K562 (cell line): ENCODE data around the gene SERPINE2. TPM values are rescaled to one million over a fixed set of nuclear protein-coding genes. Genes with fewer than 3 reads are reported as not detected.

Experiments used
- ATAC-seq: fragments of 200-7000 bp; cut with Tn5 transposase; 3 replicates; pipeline ENCODE4 v1.9.1; 2020; ENCODE audit warnings: moderate library complexity
- BruUV-seq: library from RNA; stranded (reverse); fragments of 400-500 nt; replicated peaks from 2 replicates; lab custom pipeline; 2021; lab: Mats Ljungman, UMichigan
- CTCF ChIA-PET: fragments of 300-600 bp; formaldehyde crosslinking; extraction: SDS; loops from one replicate; lab custom pipeline; 2021; ENCODE audit warnings: low intra/inter-chr PET ratio; lab: Yijun Ruan, JAX
- POLR2A ChIA-PET: fragments of 300-600, 350-650 bp; sonication (Branson Sonifier 250); formaldehyde crosslinking; extraction: SDS; loops from one replicate; lab custom pipeline; 2021; ENCODE audit warnings: antibody characterized with exemption, inconsistent platforms; lab: Yijun Ruan, JAX
- DNase-seq, 4 experiments: peaks; one replicate each; pipeline versions ENCODE4 v3.0.0 to v3.0.0-alpha.2; 2011 to 2018; ENCODE audit warnings: low spot score in 3 of 4, mixed read lengths in 3 of 4; ENCODE audit errors: extremely low read depth in 1 of 4
- FAIRE-seq: peaks from 2 replicates; lab custom pipeline; 2011; peaks lifted over from hg19 to GRCh38; lab: Jason Lieb, UNC
- H2AFZ ChIP-seq: 2 replicates; pipeline ENCODE4 v1.6.0; 2011; ENCODE audit warnings: low read depth, low read length, control low read depth, inconsistent platforms
- H3K27ac ChIP-seq: fragments of 200-600 bp; 3 replicates; pipeline ENCODE4 v1.8.0; 2011; ENCODE audit warnings: low read depth, mild to moderate bottlenecking, control low read depth, inconsistent platforms, low read length, moderate library complexity, mixed read lengths; ENCODE audit errors: extremely low read depth
- H3K27me3 ChIP-seq, 2 experiments: fragments of 300-600 bp in 1 of 2; 2 replicates in 1 of 2; 3 replicates in 1 of 2; pipeline versions ENCODE4 v1.6.0 to v1.8.0; 2011; ENCODE audit warnings: inconsistent platforms in 2 of 2, low read length in 2 of 2, mild to moderate bottlenecking in 1 of 2, mixed read lengths in 1 of 2, moderate library complexity in 1 of 2; ENCODE audit not compliant: control insufficient read depth in 2 of 2, insufficient read depth in 2 of 2
- H3K36me3 ChIP-seq: fragments of 300-600 bp; 3 replicates; pipeline ENCODE4 v1.8.0; 2011; ENCODE audit warnings: mild to moderate bottlenecking, low read length, inconsistent platforms; ENCODE audit not compliant: control insufficient read depth, insufficient read depth
- H3K4me1 ChIP-seq, 2 experiments: fragments of 200-600 bp in 1 of 2; replicated peaks in 1 of 2; 2 replicates in 1 of 2; 3 replicates in 1 of 2; pipeline versions ENCODE4 v1.5.1 to v1.8.0; 2011; ENCODE audit warnings: inconsistent platforms in 2 of 2, low read length in 2 of 2, mild to moderate bottlenecking in 1 of 2, mixed read lengths in 1 of 2, moderate library complexity in 1 of 2; ENCODE audit not compliant: control insufficient read depth in 2 of 2, insufficient read depth in 2 of 2
- H3K4me2 ChIP-seq: 2 replicates; pipeline ENCODE4 v1.6.1; 2011; ENCODE audit warnings: low read length, control low read depth, inconsistent platforms, mixed read lengths; ENCODE audit not compliant: insufficient read depth
- H3K4me3 ChIP-seq: fragments of 200-600 bp; sonication (generic), shearing (Covaris generic); 2 replicates; pipeline ENCODE4 v1.5.1; 2016; ENCODE audit warnings: control low read depth, inconsistent platforms
- H3K79me2 ChIP-seq: fragments of 200-600 bp; 3 replicates; pipeline ENCODE4 v1.8.0; 2011; ENCODE audit warnings: low read length, inconsistent platforms; ENCODE audit not compliant: control insufficient read depth, insufficient read depth
- H3K9ac ChIP-seq, 2 experiments: 2 replicates each; pipeline versions ENCODE4 v1.6.0 to v1.6.1; 2011; ENCODE audit warnings: low read depth in 2 of 2, low read length in 2 of 2, control low read depth in 1 of 2, inconsistent platforms in 1 of 2, mild to moderate bottlenecking in 1 of 2, mixed read lengths in 1 of 2; ENCODE audit not compliant: insufficient read depth in 1 of 2
- H3K9me1 ChIP-seq: one replicate; pipeline ENCODE4 v1.6.0; 2011; ENCODE audit warnings: inconsistent platforms, mild to moderate bottlenecking, low read length, moderate library complexity; ENCODE audit not compliant: control insufficient read depth, insufficient read depth
- H3K9me3 ChIP-seq: replicated peaks from 2 replicates; pipeline ENCODE4 v1.5.1; 2011; ENCODE audit warnings: low read depth, low read length, inconsistent platforms; ENCODE audit not compliant: control insufficient read depth, insufficient read depth
- H4K20me1 ChIP-seq: replicated peaks from 2 replicates; pipeline ENCODE4 v1.6.1; 2011; ENCODE audit warnings: low read length, inconsistent platforms, mixed read lengths; ENCODE audit not compliant: control insufficient read depth, insufficient read depth
- ATF1 ChIP-seq, 2 experiments: fragments of 450-650 bp in 1 of 2; IDR thresholded peaks; 2 replicates each; pipeline ENCODE4 v1.6.1; 2016; ENCODE audit warnings: missing compliant biosample characterization in 1 of 2, missing genetic modification characterization in 1 of 2
- CCAR2 ChIP-seq: fragments of 200-400 bp; formaldehyde crosslinking; IDR thresholded peaks from 2 replicates; pipeline ENCODE4 v1.6.1; 2017; ENCODE audit warnings: mild to moderate bottlenecking, low read depth, low read length
- CREM ChIP-seq: IDR thresholded peaks from 2 replicates; pipeline ENCODE4 v1.6.1; 2014; ENCODE audit warnings: antibody characterized with exemption, low read depth
- FOXP1 ChIP-seq: sonication (generic); formaldehyde crosslinking; IDR thresholded peaks from 2 replicates; pipeline ENCODE4 v1.8.0; 2022; ENCODE audit warnings: mild to moderate bottlenecking, missing genetic modification reagents
- FUS ChIP-seq: fragments of 200-400 bp; formaldehyde crosslinking; optimal IDR thresholded peaks from 2 replicates; pipeline ENCODE3; 2017; ENCODE audit warnings: low read depth, low read length
- GTF2E2 ChIP-seq: fragments of 200-800 bp; sonication (Bioruptor generic); IDR thresholded peaks from 2 replicates; pipeline ENCODE4 v1.6.1; 2016; ENCODE audit warnings: missing genetic modification characterization, missing compliant biosample characterization
- MEIS2 ChIP-seq: fragments of 450-650 bp; IDR thresholded peaks from 2 replicates; pipeline ENCODE4 v1.6.1; 2014; ENCODE audit warnings: mild to moderate bottlenecking; ENCODE audit not compliant: partially characterized antibody
- NFIX ChIP-seq: fragments of 250-450 bp; sonication (Bioruptor Pico); IDR thresholded peaks from 2 replicates; pipeline ENCODE4 v1.4.0; 2020; ENCODE audit warnings: low read depth, mild to moderate bottlenecking, moderate library complexity
- SIN3B ChIP-seq: fragments of 450-650 bp; IDR thresholded peaks from 2 replicates; pipeline ENCODE4 v1.6.1; 2017; ENCODE audit warnings: low read depth, mild to moderate bottlenecking, moderate library complexity
- SNIP1 ChIP-seq: fragments of 450-650 bp; IDR thresholded peaks from 2 replicates; pipeline ENCODE4 v1.7.1; 2017; ENCODE audit warnings: low read depth, mild to moderate bottlenecking
- SP2 ChIP-seq: IDR thresholded peaks from 2 replicates; pipeline ENCODE4 v1.6.1; 2011; ENCODE audit warnings: mild to moderate bottlenecking, low read depth, low read length, moderate library complexity; ENCODE audit not compliant: poor library complexity, severe bottlenecking; ENCODE audit errors: extremely low read depth
- ZBTB49 ChIP-seq: sonication (generic); formaldehyde crosslinking; IDR thresholded peaks from 2 replicates; pipeline ENCODE4 v1.8.0; 2022; ENCODE audit warnings: missing genetic modification reagents, mild to moderate bottlenecking, borderline replicate concordance
- ZC3H4 ChIP-seq: sonication (generic); formaldehyde crosslinking; IDR thresholded peaks from 2 replicates; pipeline ENCODE4 v1.9.0; 2021; ENCODE audit warnings: missing genetic modification reagents, borderline replicate concordance
- ZNF347 ChIP-seq: fragments of 450-650 bp; formaldehyde crosslinking; IDR thresholded peaks from 2 replicates; pipeline ENCODE4 v1.4.0; 2020; ENCODE audit warnings: low read depth, mild to moderate bottlenecking, moderate library complexity
- ZNF639 ChIP-seq, 2 experiments: fragments of 200-800 bp in 1 of 2; sonication (Bioruptor generic) in 1 of 2; sonication (generic) in 1 of 2; formaldehyde crosslinking in 1 of 2; IDR thresholded peaks in 1 of 2; conservative IDR thresholded peaks in 1 of 2; 2 replicates each; pipeline versions ENCODE4 v1.5.0 to v1.6.1; 2016 to 2020; ENCODE audit warnings: missing compliant biosample characterization in 1 of 2, missing genetic modification characterization in 1 of 2, missing genetic modification reagents in 1 of 2
- WGBS: fragments of 100-300 bp; shearing (Covaris generic); methylation state at CpG from one replicate; pipeline ENCODE4 v1.1.6; 2016; ENCODE audit warnings: low coverage, mixed read lengths; ENCODE audit not compliant: insufficient coverage; ENCODE audit errors: missing lambda C conversion rate; 5-methylcytosine and 5-hydroxymethylcytosine counted together
- in situ Hi-C: fragments of 300-500 bp; cut with MboI; formaldehyde crosslinking; loops from 4 replicates; pipeline ENCODE4 v1.15.0; 2018; ENCODE audit warnings: inconsistent platforms, mixed read lengths
- intact Hi-C: fragments of 100-400 bp; cut with micrococcal nuclease; formaldehyde crosslinking; loops from 2 replicates; pipeline ENCODE4 v1.14.2; 2022
- polyA plus RNA-seq, 8 experiments: library from polyadenylated mRNA; depleted of rRNA in 4 of 8; stranded (reverse) in 5 of 8; unstranded in 3 of 8; fragments of >200 nt; fragmentation: Nextera tagmentation in 2 of 8; fragmentation: Illumina TruSeq in 1 of 8; extraction: Ambion mirVana in 2 of 8; extraction: Trizol in 1 of 8; gene quantifications; 2 replicates each; pipeline versions ENCODE4 v1.2.1 to v1.2.3, GENCODE V29; 2011 to 2014; ENCODE audit warnings: inconsistent platforms in 1 of 8, missing spikeins in 1 of 8
- total RNA-seq, 7 experiments: library from RNA; depleted of rRNA in 6 of 7; stranded (reverse); fragments of >200 nt in 6 of 7; fragmentation: Illumina TruSeq in 2 of 7; extraction: Trizol in 2 of 7; gene quantifications; 2 replicates each; pipeline versions ENCODE4 v1.2.1 to v1.2.3, GENCODE V29; 2011 to 2021; ENCODE audit warnings: low replicate concordance in 1 of 7
- TF ChIP-seq, protein P1 (sequence below): fragments of 250-450 bp; sonication (Bioruptor Pico); IDR thresholded peaks from 2 replicates; pipeline ENCODE4 v1.6.1; 2021; ENCODE audit warnings: mild to moderate bottlenecking

SERPINE2 gene
- total and polyA plus RNA-seq, 9 of the 15 experiments (the other 6 are each of a cell fraction or from before 2014, with no cell fraction given) = 0.03 to 0.16 (median 0.13) TPM; not detected in 6

GRCh38 chr2:224055101-224055500, 16.0 kb upstream of the SERPINE2 start:
- WGBS = 0% methylated on average over 3 of the region's 3 CpGs
- H3K4me3 ChIP-seq = no peak overlapping the region
- H3K27ac ChIP-seq = no peak overlapping the region
- no peak overlapping the region for H3K4me2 ChIP-seq
- intact Hi-C loops (no loop called here), in situ Hi-C loops (no loop called here)
- ChIA-PET CTCF (no interaction called here), POLR2A (no interaction called here)
- no peaks in the 10 kb centered on the region for H3K36me3 ChIP-seq
- no peak for TF ChIP-seq ATF1 (CRISPR knock-in tag; IDR thresholded peaks at IDR 0.05)
- no peak for TF ChIP-seq ATF1 (tag; IDR thresholded peaks at IDR 0.05)
- no peak for TF ChIP-seq ZNF347 (CRISPR knock-in tag)
- TF ChIP-seq SNIP1 = no peak
- TF ChIP-seq SP2 = no peak
- no peak for TF ChIP-seq ZBTB49
- TF ChIP-seq ZC3H4 (CRISPR knock-in tag) = no peak
- TF ChIP-seq FOXP1 (CRISPR knock-in tag) = no peak
- TF ChIP-seq FUS = no peak
- no peak for TF ChIP-seq CREM
- TF ChIP-seq SIN3B = no peak
- TF ChIP-seq GTF2E2 (tag) = no peak
- TF ChIP-seq NFIX (CRISPR knock-in tag) = no peak
- TF ChIP-seq ZNF639 (CRISPR knock-in tag; conservative IDR thresholded peaks at IDR 0.05 in 1 of 2, IDR thresholded peaks at IDR 0.05 in 1 of 2) = no peak
- TF ChIP-seq, protein P1, sequence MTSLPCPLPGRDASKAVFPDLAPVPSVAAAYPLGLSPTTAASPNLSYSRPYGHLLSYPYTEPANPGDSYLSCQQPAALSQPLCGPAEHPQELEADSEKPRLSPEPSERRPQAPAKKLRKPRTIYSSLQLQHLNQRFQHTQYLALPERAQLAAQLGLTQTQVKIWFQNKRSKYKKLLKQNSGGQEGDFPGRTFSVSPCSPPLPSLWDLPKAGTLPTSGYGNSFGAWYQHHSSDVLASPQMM (CRISPR knock-in tag) = no peak
- no peak for TF ChIP-seq CCAR2
- TF ChIP-seq MEIS2 = no peak
- BruUV-seq = no TSS peak
- H3K79me2 ChIP-seq = no peaks in the 10 kb centered on the region
- ATAC-seq (no peak), FAIRE-seq (no peak), DNase-seq (no peak)
- no peaks in the 10 kb centered on the region for H3K9me1 ChIP-seq
- H2AFZ ChIP-seq = no peak overlapping the region
- no peak overlapping the region for H3K9ac ChIP-seq
- no peaks in the 10 kb centered on the region for H4K20me1 ChIP-seq
- no peaks in the 10 kb centered on the region for H3K9me3 ChIP-seq
- no peaks in the 10 kb centered on the region for H3K4me1 ChIP-seq
- H3K27me3 ChIP-seq = no peaks in the 10 kb centered on the region
